ENCODE results near the gene SLC2A2.

Gene SLC2A2

GRCh38 chr3:171055336-171056178 lies 29.0 kb upstream of the SLC2A2 start:
- Mint-ChIP-seq H3K27ac (no peak overlapping the region), H3K36me3 (ENCODE audit: low read depth) (no peaks in the 10 kb centered on the region), H3K27me3 (ENCODE audit: low read depth) (no peaks in the 10 kb centered on the region), H3K4me1 (no peaks in the 10 kb centered on the region), H3K4me3 (no peak overlapping the region), H3K9me3 (no peaks in the 10 kb centered on the region)
- no peak for TF ChIP-seq CTCF (IDR thresholded peaks at IDR 0.05; ENCODE audit: unreplicated experiment in 3 of 3)

GRCh38 chr3:171054921-171055320 lies 28.4 kb upstream of the SLC2A2 start:
- H3K27ac Mint-ChIP-seq, result no peak overlapping the region
- no peaks in the 10 kb centered on the region for H3K36me3 Mint-ChIP-seq (ENCODE audit: low read depth)
- TF ChIP-seq CTCF (IDR thresholded peaks at IDR 0.05; ENCODE audit: unreplicated experiment in 3 of 3), result no peak
- H3K27me3 Mint-ChIP-seq (ENCODE audit: low read depth), result no peaks in the 10 kb centered on the region
- no peaks in the 10 kb centered on the region for H3K4me1 Mint-ChIP-seq
- no peaks in the 10 kb centered on the region for H3K9me3 Mint-ChIP-seq
- no peak overlapping the region for H3K4me3 Mint-ChIP-seq

GRCh38 chr3:171054231-171054630 lies 27.7 kb upstream of the SLC2A2 start:
- Mint-ChIP-seq H3K27ac (no peak overlapping the region), H3K9me3 (no peaks in the 10 kb centered on the region), H3K36me3 (ENCODE audit: low read depth) (no peaks in the 10 kb centered on the region), H3K4me3 (no peak overlapping the region), H3K27me3 (ENCODE audit: low read depth) (no peaks in the 10 kb centered on the region), H3K4me1 (no peaks in the 10 kb centered on the region)
- no peak for TF ChIP-seq CTCF (IDR thresholded peaks at IDR 0.05; ENCODE audit: unreplicated experiment in 3 of 3)

- H3K4me1 Mint-ChIP-seq, result no peaks in the 10 kb centered on the region
- H3K36me3 Mint-ChIP-seq (ENCODE audit: low read depth), result no peaks in the 10 kb centered on the region
Measured at GRCh38 chr3:171049861-171050444, 23.4 kb upstream of the SLC2A2 start.

GRCh38 chr3:171046760-171047159 lies 20.2 kb upstream of the SLC2A2 start:
- no peak overlapping the region for H3K27ac Mint-ChIP-seq
- TF ChIP-seq CTCF (IDR thresholded peaks at IDR 0.05; ENCODE audit: unreplicated experiment in 3 of 3), result no peak
- no peaks in the 10 kb centered on the region for H3K27me3 Mint-ChIP-seq (ENCODE audit: low read depth)
- H3K9me3 Mint-ChIP-seq, result no peaks in the 10 kb centered on the region
- no peak overlapping the region for H3K4me3 Mint-ChIP-seq
- no peaks in the 10 kb centered on the region for H3K36me3 Mint-ChIP-seq (ENCODE audit: low read depth)
- no peaks in the 10 kb centered on the region for H3K4me1 Mint-ChIP-seq

More at GRCh38 chr3:171049861-171050444, 23.4 kb upstream of the SLC2A2 start:
- Mint-ChIP-seq H3K27me3 (ENCODE audit: low read depth) (no peaks in the 10 kb centered on the region), H3K9me3 (no peaks in the 10 kb centered on the region), H3K27ac (no peak overlapping the region), H3K4me3 (no peak overlapping the region)
- TF ChIP-seq CTCF (IDR thresholded peaks at IDR 0.05; ENCODE audit: unreplicated experiment in 3 of 3), result peak; percentile 36 to 58 (median 36)

All from nephron (organoid).